ENCODE data around the gene ACTR10.

The ACTR10 gene

DNA sequence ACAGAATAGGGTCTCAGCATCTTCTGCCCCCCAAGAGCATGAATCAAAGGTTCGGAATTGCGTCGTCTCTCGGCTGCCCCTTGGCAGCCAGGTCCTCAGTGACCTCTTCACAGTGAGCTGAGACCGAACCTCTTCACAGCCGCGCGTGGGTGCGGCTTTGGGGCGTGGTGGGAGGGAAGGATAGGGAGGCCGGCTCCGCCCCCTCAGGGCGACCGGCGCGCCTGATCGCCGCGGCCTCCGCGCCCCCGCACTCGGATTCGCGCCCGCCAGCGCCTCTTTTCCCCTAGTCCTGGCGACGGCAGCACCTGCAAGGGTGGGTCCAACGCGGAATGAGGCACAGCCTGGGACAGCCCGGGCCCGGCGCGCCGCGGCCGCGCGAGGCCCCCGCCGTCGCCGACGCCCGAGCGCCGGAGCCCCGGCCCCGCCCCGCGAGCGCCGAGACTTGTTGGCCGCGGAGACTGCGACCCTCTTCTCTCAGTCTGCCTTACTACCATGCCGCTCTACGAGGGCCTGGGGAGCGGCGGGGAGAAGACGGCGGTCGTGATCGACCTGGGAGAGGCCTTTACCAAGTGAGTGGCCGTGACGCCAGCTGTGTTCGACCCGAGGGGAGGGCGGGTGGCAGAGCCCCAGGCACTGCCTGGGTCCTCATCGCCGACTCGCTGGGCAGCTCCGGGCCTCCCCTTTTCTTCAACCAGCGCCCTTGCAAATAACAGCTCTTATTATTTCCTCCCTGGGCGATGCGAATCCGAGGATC is at the start of gene ACTR10:
TSS of gene ACTR10 (plus strand) at position 424 of the 754 bp plus-strand sequence. CDS start at position 493, 69 bp downstream.
- Histone ChIP-seq H3K4me3 (peak within 1 kb of the TSS; percentile 90), H3K27ac (peak within 1 kb of the TSS; percentile 95 to 98)
- TF ChIP-seq, protein P1, sequence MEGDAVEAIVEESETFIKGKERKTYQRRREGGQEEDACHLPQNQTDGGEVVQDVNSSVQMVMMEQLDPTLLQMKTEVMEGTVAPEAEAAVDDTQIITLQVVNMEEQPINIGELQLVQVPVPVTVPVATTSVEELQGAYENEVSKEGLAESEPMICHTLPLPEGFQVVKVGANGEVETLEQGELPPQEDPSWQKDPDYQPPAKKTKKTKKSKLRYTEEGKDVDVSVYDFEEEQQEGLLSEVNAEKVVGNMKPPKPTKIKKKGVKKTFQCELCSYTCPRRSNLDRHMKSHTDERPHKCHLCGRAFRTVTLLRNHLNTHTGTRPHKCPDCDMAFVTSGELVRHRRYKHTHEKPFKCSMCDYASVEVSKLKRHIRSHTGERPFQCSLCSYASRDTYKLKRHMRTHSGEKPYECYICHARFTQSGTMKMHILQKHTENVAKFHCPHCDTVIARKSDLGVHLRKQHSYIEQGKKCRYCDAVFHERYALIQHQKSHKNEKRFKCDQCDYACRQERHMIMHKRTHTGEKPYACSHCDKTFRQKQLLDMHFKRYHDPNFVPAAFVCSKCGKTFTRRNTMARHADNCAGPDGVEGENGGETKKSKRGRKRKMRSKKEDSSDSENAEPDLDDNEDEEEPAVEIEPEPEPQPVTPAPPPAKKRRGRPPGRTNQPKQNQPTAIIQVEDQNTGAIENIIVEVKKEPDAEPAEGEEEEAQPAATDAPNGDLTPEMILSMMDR (IDR thresholded peaks at IDR 0.05) = no peak
- DNase-seq (ENCODE audit: low spot score) = peak; percentile 88

DNA sequence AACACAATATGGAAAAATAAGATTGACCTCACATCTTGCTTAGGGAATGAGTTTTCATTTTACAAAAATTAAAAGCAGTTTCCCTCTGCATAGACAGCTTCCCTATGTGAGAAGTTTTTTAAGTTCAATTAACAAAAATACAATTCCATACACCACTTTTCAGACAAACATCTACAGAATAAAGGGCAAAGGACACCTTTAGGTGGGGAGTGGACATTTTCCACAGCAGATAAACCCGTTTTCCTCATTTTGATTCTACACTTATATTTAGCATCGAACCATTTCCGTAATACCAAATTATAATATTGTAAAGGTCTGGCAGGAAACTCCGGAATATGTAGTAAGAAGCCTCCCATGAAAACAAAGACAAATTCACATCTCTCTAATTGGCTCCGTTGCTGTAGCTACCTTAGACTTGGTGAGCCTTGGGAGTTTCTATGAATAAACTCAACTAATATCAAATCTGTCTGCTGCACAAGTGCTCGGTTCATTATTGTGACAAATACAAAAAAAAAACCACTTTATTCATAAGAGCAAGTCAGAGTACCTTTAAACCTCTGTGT is 49.6 kb upstream of the ACTR10 start:
- TF ChIP-seq, protein P1 (IDR thresholded peaks at IDR 0.05) = no peak
- DNase-seq (ENCODE audit: low spot score) = no peak
- H3K27ac ChIP-seq = no peak overlapping the region

GRCh38 chr14:58151133-58152013 is 48.6 kb upstream of the ACTR10 start:
- DNase-seq (ENCODE audit: low spot score) = no peak
- TF ChIP-seq, protein P1 (IDR thresholded peaks at IDR 0.05) = no peak
- peak overlapping the region; percentile 53 to 67 for H3K27ac ChIP-seq
- peak overlapping the region; percentile 80 for H3K4me3 ChIP-seq

More for the DNA sequence above, 49.6 kb upstream of the ACTR10 start:
- no peak overlapping the region for H3K4me3 ChIP-seq

- TF ChIP-seq, protein P1 (IDR thresholded peaks at IDR 0.05) = no peak
- H3K27ac ChIP-seq = peak within 1 kb of the TSS; percentile 53 to 67
- H3K4me3 ChIP-seq = peak within 1 kb of the TSS; percentile 80
- DNase-seq (ENCODE audit: low spot score) = peak; percentile 82
These were observed 47.7 kb upstream of the ACTR10 start, which contains the start of gene ARMH4 for GRCh38 chr14:58152014-58152857. ARMH4 (minus strand) TSS chr14:58152213; CDS start chr14:58139358, 12,855 bp downstream.

GRCh38 chr14:58160561-58160960 is 39.4 kb upstream of the ACTR10 start:
- TF ChIP-seq, protein P1 (IDR thresholded peaks at IDR 0.05) = no peak
- H3K27ac ChIP-seq = no peak overlapping the region
- H3K4me3 ChIP-seq = no peak overlapping the region
- DNase-seq (ENCODE audit: low spot score) = no peak
